GM23338 (cell line): ENCODE data around the gene ARHGEF10L. TPM values are rescaled to one million over a fixed set of nuclear protein-coding genes. Genes with fewer than 3 reads are reported as not detected.

Experiments
- ATAC-seq: fragments of 200-7000 bp; cut with Tn5 transposase; 3 replicates; pipeline ENCODE4 v1.9.1; 2020
- DNase-seq: peaks from one replicate; pipeline ENCODE4 v3.0.0-alpha.2; 2015; ENCODE audit warnings: low spot score
- H2AFZ ChIP-seq: fragments of 200-600 bp; sonication (generic); 2 replicates; pipeline ENCODE4 v1.8.0; 2016; ENCODE audit warnings: antibody characterized with exemption, mild to moderate bottlenecking, moderate library complexity
- H3F3A ChIP-seq: fragments of 200-600 bp; sonication (generic); replicated peaks from 2 replicates; pipeline ENCODE4 v1.8.0; 2017; ENCODE audit warnings: antibody characterized with exemption, mixed run types, low read depth
- H3K27ac ChIP-seq: fragments of 200-600 bp; sonication (generic); 2 replicates; pipeline ENCODE4 v1.6.1; 2016; ENCODE audit warnings: low read depth
- H3K27me3 ChIP-seq: fragments of 200-600 bp; sonication (generic); 2 replicates; pipeline ENCODE4 v1.8.0; 2016; ENCODE audit warnings: mild to moderate bottlenecking, mixed run types, moderate library complexity; ENCODE audit not compliant: insufficient read depth
- H3K36me3 ChIP-seq: fragments of 200-600 bp; sonication (generic); 2 replicates; pipeline ENCODE4 v1.8.0; 2016; ENCODE audit warnings: mild to moderate bottlenecking; ENCODE audit not compliant: insufficient read depth
- H3K4me1 ChIP-seq: fragments of 200-600 bp; sonication (generic); 2 replicates; pipeline ENCODE4 v1.8.0; 2016; ENCODE audit warnings: mild to moderate bottlenecking, moderate library complexity; ENCODE audit not compliant: insufficient read depth
- H3K4me2 ChIP-seq: fragments of 200-600 bp; sonication (generic); 2 replicates; pipeline ENCODE4 v1.7.1; 2017; ENCODE audit warnings: mixed run types
- H3K4me3 ChIP-seq: fragments of 200-600 bp; sonication (generic); 2 replicates; pipeline ENCODE4 v1.6.1; 2016; ENCODE audit warnings: mixed run types
- H3K79me2 ChIP-seq: fragments of 200-600 bp; sonication (generic); replicated peaks from 2 replicates; pipeline ENCODE4 v1.8.0; 2017; ENCODE audit warnings: mild to moderate bottlenecking; ENCODE audit not compliant: insufficient read depth
- H3K9me2 ChIP-seq: fragments of 200-600 bp; sonication (generic); 2 replicates; pipeline ENCODE4 v1.8.0; 2017; ENCODE audit not compliant: insufficient read depth
- H4K20me1 ChIP-seq: fragments of 200-600 bp; sonication (generic); replicated peaks from 2 replicates; pipeline ENCODE4 v1.8.0; 2017; ENCODE audit warnings: mild to moderate bottlenecking; ENCODE audit not compliant: insufficient read depth
- H3K27ac Mint-ChIP-seq: 2 replicates; pipeline ENCODE4 v1.8.0; 2020; ENCODE audit warnings: inconsistent platforms, mild to moderate bottlenecking, moderate library complexity, mixed read lengths
- H3K27me3 Mint-ChIP-seq: 3 replicates; pipeline ENCODE4 v1.8.0; 2022; ENCODE audit warnings: low read depth, mild to moderate bottlenecking, moderate library complexity, mixed read lengths, inconsistent platforms; ENCODE audit not compliant: insufficient read depth, poor library complexity
- H3K36me3 Mint-ChIP-seq: 3 replicates; pipeline ENCODE4 v1.8.0; 2021; ENCODE audit warnings: low read depth, mild to moderate bottlenecking, inconsistent platforms, moderate library complexity, mixed read lengths
- H3K4me1 Mint-ChIP-seq: 3 replicates; pipeline ENCODE4 v1.8.0; 2020; ENCODE audit warnings: mild to moderate bottlenecking, inconsistent platforms, mixed read lengths
- H3K4me3 Mint-ChIP-seq: 3 replicates; pipeline ENCODE4 v1.8.0; 2021; ENCODE audit warnings: moderate library complexity, mild to moderate bottlenecking, inconsistent platforms, mixed read lengths
- H3K9me3 Mint-ChIP-seq: 3 replicates; pipeline ENCODE4 v1.8.0; 2020; ENCODE audit warnings: moderate library complexity, mild to moderate bottlenecking, inconsistent platforms, mixed read lengths
- CREB1 ChIP-seq: fragments of 250-450 bp; sonication (Bioruptor Pico); IDR thresholded peaks from 2 replicates; pipeline ENCODE4 v1.5.0; 2020; ENCODE audit warnings: low read depth, mild to moderate bottlenecking, moderate library complexity
- EZH2 ChIP-seq: fragments of 200-600 bp; sonication (generic); IDR thresholded peaks from one replicate; pipeline ENCODE4 v1.8.0; 2017; ENCODE audit warnings: antibody characterized with exemption, mild to moderate bottlenecking, low read depth; ENCODE audit not compliant: unreplicated experiment
- JUNB ChIP-seq: IDR thresholded peaks from one replicate; pipeline ENCODE4 v1.6.1; 2016; ENCODE audit warnings: antibody characterized with exemption; ENCODE audit not compliant: unreplicated experiment
- STAT1 ChIP-seq: IDR thresholded peaks from one replicate; pipeline ENCODE4 v1.6.1; 2016; ENCODE audit warnings: antibody characterized with exemption; ENCODE audit not compliant: unreplicated experiment
- ZNF331 ChIP-seq: fragments of 250-450 bp; sonication (Bioruptor Pico); IDR thresholded peaks from 2 replicates; pipeline ENCODE4 v1.5.0; 2020; ENCODE audit warnings: low read depth, mild to moderate bottlenecking, moderate library complexity
- polyA plus RNA-seq: library from polyadenylated mRNA; unstranded; fragments of >200 nt; fragmentation: Nextera tagmentation; extraction: Ambion mirVana; gene quantifications from 2 replicates; pipeline ENCODE4 v1.2.1, GENCODE V29; 2016
- total RNA-seq: library from RNA; depleted of rRNA; stranded (reverse); fragments of >200 nt; shearing (Covaris generic); gene quantifications from 2 replicates; pipeline ENCODE4 v1.2.3, GENCODE V29; 2014
- TF ChIP-seq, protein P1 (sequence below): fragments of 250-450 bp; sonication (Bioruptor Pico); IDR thresholded peaks from 2 replicates; pipeline ENCODE4 v1.5.0; 2020; ENCODE audit warnings: mild to moderate bottlenecking, moderate library complexity
- TF ChIP-seq, protein P2 (sequence below), 2 experiments: fragments of 200-600 bp in 1 of 2; sonication (generic) in 1 of 2; conservative IDR thresholded peaks; 2 replicates each; pipeline versions ENCODE4 v1.5.1 to v1.6.1; 2016 to 2017; ENCODE audit warnings: antibody characterized with exemption in 2 of 2, low read depth in 2 of 2, mild to moderate bottlenecking in 2 of 2, moderate library complexity in 1 of 2

ARHGEF10L gene
- total and polyA plus RNA-seq, 2 experiments from 2014 or later, result 12.1 to 46.8 TPM

DNA sequence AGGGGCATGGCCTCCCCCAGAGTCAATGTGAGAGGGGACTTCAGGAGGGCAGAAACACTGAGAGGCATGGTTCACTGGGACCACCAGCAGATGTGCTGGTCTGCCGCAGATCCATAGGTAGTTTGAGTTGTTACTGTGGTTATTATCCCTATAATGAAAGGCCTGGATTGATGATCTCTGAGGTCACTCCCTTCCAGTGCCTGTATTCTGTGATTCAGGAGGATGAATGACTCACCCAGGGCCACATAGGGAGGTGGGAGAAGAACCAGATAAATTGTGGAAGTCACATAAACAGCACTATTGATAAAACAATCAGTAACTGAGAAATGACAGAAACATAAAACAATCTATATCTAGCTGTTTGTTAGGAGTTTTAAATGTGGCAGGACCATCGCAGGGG lies 193.0 kb downstream of the ARHGEF10L start (continued):
- TF ChIP-seq, protein P1, sequence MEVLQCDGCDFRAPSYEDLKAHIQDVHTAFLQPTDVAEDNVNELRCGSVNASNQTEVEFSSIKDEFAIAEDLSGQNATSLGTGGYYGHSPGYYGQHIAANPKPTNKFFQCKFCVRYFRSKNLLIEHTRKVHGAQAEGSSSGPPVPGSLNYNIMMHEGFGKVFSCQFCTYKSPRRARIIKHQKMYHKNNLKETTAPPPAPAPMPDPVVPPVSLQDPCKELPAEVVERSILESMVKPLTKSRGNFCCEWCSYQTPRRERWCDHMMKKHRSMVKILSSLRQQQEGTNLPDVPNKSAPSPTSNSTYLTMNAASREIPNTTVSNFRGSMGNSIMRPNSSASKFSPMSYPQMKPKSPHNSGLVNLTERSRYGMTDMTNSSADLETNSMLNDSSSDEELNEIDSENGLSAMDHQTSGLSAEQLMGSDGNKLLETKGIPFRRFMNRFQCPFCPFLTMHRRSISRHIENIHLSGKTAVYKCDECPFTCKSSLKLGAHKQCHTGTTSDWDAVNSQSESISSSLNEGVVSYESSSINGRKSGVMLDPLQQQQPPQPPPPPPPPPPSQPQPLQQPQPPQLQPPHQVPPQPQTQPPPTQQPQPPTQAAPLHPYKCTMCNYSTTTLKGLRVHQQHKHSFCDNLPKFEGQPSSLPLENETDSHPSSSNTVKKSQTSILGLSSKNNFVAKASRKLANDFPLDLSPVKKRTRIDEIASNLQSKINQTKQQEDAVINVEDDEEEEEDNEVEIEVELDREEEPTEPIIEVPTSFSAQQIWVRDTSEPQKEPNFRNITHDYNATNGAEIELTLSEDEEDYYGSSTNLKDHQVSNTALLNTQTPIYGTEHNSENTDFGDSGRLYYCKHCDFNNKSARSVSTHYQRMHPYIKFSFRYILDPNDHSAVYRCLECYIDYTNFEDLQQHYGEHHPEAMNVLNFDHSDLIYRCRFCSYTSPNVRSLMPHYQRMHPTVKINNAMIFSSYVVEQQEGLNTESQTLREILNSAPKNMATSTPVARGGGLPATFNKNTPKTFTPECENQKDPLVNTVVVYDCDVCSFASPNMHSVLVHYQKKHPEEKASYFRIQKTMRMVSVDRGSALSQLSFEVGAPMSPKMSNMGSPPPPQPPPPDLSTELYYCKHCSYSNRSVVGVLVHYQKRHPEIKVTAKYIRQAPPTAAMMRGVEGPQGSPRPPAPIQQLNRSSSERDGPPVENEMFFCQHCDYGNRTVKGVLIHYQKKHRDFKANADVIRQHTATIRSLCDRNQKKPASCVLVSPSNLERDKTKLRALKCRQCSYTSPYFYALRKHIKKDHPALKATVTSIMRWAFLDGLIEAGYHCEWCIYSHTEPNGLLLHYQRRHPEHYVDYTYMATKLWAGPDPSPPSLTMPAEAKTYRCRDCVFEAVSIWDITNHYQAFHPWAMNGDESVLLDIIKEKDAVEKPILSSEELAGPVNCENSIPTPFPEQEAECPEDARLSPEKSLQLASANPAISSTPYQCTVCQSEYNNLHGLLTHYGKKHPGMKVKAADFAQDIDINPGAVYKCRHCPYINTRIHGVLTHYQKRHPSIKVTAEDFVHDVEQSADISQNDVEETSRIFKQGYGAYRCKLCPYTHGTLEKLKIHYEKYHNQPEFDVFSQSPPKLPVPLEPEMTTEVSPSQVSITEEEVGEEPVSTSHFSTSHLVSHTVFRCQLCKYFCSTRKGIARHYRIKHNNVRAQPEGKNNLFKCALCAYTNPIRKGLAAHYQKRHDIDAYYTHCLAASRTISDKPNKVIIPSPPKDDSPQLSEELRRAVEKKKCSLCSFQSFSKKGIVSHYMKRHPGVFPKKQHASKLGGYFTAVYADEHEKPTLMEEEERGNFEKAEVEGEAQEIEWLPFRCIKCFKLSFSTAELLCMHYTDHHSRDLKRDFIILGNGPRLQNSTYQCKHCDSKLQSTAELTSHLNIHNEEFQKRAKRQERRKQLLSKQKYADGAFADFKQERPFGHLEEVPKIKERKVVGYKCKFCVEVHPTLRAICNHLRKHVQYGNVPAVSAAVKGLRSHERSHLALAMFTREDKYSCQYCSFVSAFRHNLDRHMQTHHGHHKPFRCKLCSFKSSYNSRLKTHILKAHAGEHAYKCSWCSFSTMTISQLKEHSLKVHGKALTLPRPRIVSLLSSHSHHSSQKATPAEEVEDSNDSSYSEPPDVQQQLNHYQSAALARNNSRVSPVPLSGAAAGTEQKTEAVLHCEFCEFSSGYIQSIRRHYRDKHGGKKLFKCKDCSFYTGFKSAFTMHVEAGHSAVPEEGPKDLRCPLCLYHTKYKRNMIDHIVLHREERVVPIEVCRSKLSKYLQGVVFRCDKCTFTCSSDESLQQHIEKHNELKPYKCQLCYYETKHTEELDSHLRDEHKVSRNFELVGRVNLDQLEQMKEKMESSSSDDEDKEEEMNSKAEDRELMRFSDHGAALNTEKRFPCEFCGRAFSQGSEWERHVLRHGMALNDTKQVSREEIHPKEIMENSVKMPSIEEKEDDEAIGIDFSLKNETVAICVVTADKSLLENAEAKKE, result no peak

DNA sequence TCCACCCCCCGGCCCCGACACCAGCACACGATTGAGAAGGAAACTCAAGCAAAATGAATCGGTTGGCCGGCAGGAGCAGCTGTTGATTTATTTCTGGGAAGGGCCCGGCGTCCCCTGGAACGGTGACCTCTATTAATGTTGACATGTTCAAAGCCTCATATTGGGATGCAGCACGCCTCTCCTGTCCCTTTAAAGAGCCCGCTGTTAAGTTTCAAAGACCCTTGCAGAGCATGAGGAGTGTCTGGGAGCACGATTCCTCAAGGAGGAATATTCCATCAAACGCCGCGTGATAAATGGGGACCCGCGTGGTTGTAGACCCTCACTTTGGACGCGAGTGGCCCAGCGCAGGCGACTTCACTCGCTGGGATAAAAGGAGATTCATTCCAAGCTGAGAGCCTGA lies 194.2 kb downstream of the ARHGEF10L start:
- H3K27ac ChIP-seq, result no peak overlapping the region

More for the DNA sequence above, 194.2 kb downstream of the ARHGEF10L start:
- Histone ChIP-seq H3K9me2 (no peaks in the 10 kb centered on the region), H3K79me2 (no peaks in the 10 kb centered on the region), H3K4me2 (no peak overlapping the region), H4K20me1 (no peaks in the 10 kb centered on the region), H3K4me3 (no peak overlapping the region), H2AFZ (no peak overlapping the region), H3K36me3 (no peaks in the 10 kb centered on the region), H3K4me1 (no peaks in the 10 kb centered on the region), H3F3A (no peaks in the 10 kb centered on the region), H3K27me3 (no peaks in the 10 kb centered on the region)
- Mint-ChIP-seq H3K9me3 (no peaks in the 10 kb centered on the region), H3K4me1 (peaks cover 12% of the 10 kb centered on the region), H3K36me3 (no peaks in the 10 kb centered on the region), H3K4me3 (no peak overlapping the region), H3K27me3 (peaks cover 2% of the 10 kb centered on the region), H3K27ac (no peak overlapping the region)
- ATAC-seq (no peak), DNase-seq (no peak)
- TF ChIP-seq EZH2, result no peak
- no peak for TF ChIP-seq ZNF331 (CRISPR knock-in tag)
- no peak for TF ChIP-seq JUNB
- TF ChIP-seq, protein P2, sequence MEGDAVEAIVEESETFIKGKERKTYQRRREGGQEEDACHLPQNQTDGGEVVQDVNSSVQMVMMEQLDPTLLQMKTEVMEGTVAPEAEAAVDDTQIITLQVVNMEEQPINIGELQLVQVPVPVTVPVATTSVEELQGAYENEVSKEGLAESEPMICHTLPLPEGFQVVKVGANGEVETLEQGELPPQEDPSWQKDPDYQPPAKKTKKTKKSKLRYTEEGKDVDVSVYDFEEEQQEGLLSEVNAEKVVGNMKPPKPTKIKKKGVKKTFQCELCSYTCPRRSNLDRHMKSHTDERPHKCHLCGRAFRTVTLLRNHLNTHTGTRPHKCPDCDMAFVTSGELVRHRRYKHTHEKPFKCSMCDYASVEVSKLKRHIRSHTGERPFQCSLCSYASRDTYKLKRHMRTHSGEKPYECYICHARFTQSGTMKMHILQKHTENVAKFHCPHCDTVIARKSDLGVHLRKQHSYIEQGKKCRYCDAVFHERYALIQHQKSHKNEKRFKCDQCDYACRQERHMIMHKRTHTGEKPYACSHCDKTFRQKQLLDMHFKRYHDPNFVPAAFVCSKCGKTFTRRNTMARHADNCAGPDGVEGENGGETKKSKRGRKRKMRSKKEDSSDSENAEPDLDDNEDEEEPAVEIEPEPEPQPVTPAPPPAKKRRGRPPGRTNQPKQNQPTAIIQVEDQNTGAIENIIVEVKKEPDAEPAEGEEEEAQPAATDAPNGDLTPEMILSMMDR (conservative IDR thresholded peaks at IDR 0.05; ENCODE audit: low read depth in 2 of 2), result no peak
- no peak for TF ChIP-seq CREB1 (CRISPR knock-in tag)
- TF ChIP-seq STAT1, result no peak
